AG09309 (cell line): ENCODE data around the gene OVOL2.
"Not testable (repeated sequence)": the region's sequence is repeated elsewhere in the genome, so short reads cannot be mapped to it uniquely, and the experiment has no call there.

ENCODE experiments used
- DNase-seq: peaks from one replicate; pipeline ENCODE4 v3.0.0-alpha.2; 2010; ENCODE audit warnings: low read depth
- H3K4me3 ChIP-seq: 2 replicates; pipeline ENCODE4 v1.5.1; 2011; ENCODE audit warnings: mild to moderate bottlenecking, low read depth, low read length, moderate library complexity; ENCODE audit not compliant: control insufficient read depth
- CTCF ChIP-seq: IDR thresholded peaks from 2 replicates; pipeline ENCODE4 v1.5.1; 2011; ENCODE audit warnings: mild to moderate bottlenecking, low read depth, low read length, inconsistent platforms; ENCODE audit not compliant: insufficient read depth, control insufficient read depth; ENCODE audit errors: missing control alignments

Gene OVOL2

GRCh38 chr20:18091623-18092022 lies 33.9 kb upstream of the OVOL2 start:
- no peak for DNase-seq
- no peak for TF ChIP-seq CTCF
- no peak overlapping the region for H3K4me3 ChIP-seq

- H3K4me3 ChIP-seq = no peak overlapping the region
- no peak for DNase-seq
- no peak for TF ChIP-seq CTCF
Measured at GRCh38 chr20:18090477-18090876, 32.8 kb upstream of the OVOL2 start.

- no peak for DNase-seq
- no peak overlapping the region for H3K4me3 ChIP-seq
- no peak for TF ChIP-seq CTCF
Measured at GRCh38 chr20:18090044-18090443, 32.3 kb upstream of the OVOL2 start.

- not testable (repeated sequence) for DNase-seq, H3K4me3 ChIP-seq
Measured at GRCh38 chr20:18088841-18089240, 31.1 kb upstream of the OVOL2 start.

- not testable (repeated sequence) for DNase-seq, H3K4me3 ChIP-seq
Measured at GRCh38 chr20:18088298-18088697, 30.6 kb upstream of the OVOL2 start.

- DNase-seq = no peak
- no peak for TF ChIP-seq CTCF
- H3K4me3 ChIP-seq = no peak overlapping the region
Measured at GRCh38 chr20:18087054-18087453, 29.3 kb upstream of the OVOL2 start.

GRCh38 chr20:18080836-18081235 lies 23.1 kb upstream of the OVOL2 start:
- not testable (repeated sequence) for H3K4me3 ChIP-seq, DNase-seq

GRCh38 chr20:18079756-18080353 lies 22.1 kb upstream of the OVOL2 start:
- no peak for DNase-seq
- no peak for TF ChIP-seq CTCF
- H3K4me3 ChIP-seq = no peak overlapping the region
